NCI-H2171 treated with DMSO at 0.1 percent for 48 hours (cell line): ENCODE data around the gene INPP5E.
"Not testable (repeated sequence)": the region's sequence is repeated elsewhere in the genome, so short reads cannot be mapped to it uniquely, and the experiment has no call there.

ENCODE experiments used
- DNase-seq: peaks from one replicate; lab custom pipeline; 2025; lab: John Stamatoyannopoulos, UW

Gene INPP5E

DNA sequence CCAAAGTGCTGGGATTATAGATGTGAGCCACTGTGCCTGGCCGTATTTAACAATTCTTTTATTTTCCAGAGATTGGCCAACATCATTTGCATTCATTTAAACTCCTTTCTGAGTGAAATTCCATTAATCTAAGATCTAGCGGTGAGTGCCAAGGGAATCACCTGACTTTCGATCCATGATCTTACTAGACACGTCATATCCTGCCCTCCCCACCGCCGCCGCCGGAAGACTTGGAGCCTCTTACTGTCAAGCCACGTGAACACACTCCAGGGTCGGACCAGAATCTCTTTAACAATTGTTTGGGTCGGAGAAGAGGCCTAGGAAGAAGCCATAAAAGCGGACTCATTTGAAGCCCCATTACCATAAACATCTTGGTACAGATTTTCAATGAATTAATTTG, 12.9 kb downstream of the INPP5E start:
- no peak for DNase-seq

DNA sequence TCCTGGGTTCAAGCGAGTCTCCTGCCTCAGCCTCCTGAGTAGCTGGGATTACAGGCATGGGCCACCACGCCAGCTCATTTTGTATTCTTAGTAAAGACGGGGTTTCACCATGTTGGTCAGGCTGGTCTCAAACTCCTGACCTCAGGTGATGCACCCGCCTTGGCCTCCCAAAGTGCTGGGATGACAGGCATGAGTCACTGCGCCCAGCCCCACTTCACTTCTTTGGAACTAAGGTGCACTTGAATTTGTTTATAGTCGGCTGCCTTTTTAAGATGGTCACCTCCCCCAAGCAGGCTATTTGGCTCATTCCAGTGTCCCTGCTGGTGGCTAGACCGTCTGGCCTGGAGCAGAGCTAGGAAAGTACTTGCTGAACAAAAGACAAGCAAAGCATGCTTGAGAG, 14.3 kb downstream of the INPP5E start:
- not testable (repeated sequence) for DNase-seq

DNA sequence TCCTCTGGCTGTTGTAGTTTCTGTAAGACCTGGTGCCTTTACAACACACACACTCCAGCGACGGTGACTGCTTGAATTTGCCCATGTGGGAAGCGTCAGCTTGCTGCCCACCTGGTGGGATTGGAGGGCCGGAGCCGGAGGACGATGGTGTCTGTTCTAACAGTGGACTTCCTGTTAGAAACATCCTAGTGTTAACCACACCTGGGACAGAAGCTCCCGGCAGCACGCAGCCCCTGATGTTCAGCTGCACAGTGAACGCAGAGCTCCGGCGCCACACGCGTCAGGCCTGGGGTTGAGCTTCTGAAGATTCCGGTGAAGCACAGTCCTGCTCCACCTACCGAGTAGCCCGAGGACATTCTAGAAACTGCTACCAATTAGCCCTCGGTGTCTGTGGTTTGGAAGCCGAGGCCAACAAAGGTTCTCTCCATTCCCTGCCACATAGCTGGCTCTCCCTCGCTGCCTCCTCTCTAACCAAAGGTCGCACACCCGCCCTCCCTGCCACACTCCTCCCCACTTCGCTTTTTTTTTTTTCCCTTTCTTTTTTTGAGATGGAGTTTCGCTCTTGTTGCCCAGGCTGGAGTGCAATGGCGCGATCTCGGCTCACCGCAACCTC, 14.8 kb downstream of the INPP5E start:
- DNase-seq: no peak

DNA sequence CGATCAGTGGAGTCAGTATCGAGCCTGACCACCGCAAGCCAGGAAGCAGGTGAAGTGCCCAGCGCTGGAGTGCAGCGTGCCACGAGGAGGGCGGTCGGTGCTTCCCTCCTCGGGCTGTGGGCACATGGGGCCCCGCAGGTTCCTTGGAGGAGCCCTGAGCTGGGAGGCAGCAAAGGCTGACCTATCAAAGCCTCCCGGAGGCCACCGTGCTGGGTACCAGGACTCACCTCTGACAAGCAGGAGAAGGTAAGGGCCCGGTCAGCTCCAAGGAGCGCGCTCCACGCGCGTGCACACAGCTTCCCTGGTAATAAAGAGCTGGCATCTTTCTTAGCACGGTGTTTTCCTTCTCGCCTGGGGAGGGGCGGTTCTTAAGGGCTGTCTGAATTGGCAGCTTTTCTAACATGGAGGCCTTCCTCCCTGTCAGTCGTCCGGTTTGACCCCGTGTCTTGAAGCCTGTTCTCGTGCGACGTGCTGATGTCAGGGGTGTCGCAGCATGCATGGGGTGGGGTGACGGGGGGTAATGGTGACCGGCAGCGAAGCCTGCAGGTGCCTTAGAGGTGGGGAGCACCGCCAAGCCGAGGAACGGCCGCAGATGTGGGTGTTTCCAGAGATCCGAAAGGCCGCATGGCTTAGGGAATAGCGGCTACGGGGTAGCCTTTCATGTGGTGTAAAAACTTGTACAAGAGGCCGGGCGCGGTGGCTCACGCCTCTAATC, 16.1 kb downstream of the INPP5E start:
- no peak for DNase-seq

DNA sequence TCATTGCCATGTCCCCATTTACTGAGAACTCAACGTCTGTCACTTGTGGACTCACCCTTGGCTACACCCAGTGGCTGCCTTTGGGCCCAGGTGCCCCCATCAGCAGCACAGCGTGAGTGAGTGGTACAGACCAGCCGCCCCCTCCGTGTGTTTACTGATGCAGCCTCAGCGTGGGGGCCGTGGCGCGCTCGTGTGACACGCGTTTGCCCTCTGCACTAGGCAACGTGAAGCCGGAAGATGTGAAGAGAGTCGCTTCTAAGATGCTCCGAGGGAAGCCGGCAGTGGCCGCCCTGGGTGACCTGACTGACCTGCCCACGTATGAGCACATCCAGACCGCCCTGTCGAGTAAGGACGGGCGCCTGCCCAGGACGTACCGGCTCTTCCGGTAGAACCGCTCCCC, 16.8 kb downstream of the INPP5E start:
- DNase-seq: no peak

DNA sequence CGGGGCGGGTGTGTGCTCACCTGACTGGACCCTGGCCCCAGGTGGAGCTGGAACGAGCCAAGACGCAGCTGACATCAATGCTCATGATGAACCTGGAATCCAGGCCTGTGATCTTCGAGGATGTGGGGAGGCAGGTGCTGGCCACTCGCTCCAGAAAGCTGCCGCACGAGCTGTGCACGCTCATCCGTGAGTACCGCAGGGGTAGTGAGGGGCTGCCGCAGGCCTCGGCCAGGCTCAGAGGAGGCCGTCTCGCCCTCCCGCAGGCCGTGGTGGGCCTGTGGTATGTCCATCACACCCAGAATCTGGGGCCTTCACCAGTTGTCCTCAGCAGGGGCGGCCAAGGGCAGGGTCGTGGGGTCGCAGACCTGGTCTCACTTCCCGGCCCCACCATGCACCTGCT, 17.9 kb downstream of the INPP5E start:
- no peak for DNase-seq

DNA sequence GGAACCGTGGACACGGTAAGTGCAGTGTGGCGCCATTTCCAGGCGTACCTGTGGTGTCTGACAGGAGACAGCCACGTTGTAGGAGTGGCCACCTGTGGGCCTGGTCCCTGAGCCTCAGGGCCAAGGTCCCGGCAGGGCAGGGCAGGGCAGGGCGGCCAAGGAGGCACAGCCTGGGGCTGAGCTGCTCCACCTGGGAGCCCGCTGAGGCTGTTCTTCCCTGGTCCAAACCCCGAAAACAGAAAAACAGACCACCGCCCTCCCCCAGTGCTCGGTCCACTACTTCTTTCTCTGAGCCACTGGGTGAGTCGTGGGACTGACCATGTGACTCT, 20.6 kb downstream of the INPP5E start:
- DNase-seq: no peak

DNA sequence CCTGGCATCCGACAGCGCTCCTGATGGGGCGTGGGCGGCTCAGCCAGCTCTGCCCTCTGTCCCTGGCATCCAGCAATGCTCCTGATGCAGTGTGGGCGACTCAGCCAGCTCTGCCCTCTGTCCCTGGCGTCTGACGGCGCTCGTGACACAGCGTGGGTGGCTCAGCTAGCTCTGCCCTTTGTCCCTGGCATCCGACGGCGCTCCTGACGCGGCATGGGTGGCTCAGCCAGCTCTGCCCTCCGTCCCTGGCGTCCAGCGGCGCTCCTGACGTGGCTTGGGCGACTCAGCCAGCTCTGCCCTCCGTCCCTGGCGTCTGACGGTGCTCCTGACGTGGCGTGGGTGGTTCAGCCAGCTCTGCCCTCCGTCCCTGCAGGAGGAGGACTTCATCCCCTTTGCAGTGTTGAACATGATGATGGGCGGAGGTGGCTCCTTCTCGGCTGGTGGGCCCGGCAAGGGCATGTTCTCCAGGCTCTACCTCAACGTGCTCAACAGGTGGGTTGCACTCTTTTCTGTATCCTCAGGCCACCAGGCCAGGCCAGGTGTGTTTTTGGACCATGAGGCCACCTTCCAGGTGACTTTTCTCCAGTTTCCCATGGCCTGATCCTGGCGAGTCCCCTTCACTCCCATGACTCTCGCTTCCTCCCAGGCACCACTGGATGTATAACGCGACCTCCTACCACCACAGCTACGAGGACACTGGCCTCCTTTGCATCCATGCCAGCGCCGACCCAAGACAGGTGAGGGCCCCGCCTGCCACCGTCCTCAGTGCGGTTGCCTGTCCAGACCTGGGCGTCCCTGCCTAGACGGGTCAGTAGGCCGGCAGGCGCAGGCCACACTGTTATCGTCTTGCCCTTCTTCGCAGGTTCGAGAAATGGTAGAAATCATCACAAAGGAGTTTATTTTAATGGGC, 21.2 kb downstream of the INPP5E start:
- DNase-seq: no peak

DNA sequence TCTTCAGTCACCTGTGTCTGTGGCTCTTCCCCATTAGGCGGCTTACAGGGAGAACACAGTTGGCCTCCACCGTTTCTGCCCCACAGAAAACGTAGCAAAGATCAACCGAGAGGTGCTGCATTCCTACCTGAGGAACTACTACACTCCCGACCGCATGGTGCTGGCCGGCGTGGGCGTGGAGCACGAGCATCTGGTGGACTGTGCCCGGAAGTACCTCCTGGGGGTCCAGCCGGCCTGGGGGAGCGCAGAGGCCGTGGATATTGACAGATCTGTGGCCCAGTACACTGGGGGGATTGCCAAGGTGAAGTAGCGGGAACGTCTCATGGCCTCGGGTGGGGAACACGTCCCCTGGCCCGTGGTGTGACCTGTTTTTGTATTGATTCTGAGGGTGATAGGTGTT, 22.7 kb downstream of the INPP5E start:
- no peak for DNase-seq

DNA sequence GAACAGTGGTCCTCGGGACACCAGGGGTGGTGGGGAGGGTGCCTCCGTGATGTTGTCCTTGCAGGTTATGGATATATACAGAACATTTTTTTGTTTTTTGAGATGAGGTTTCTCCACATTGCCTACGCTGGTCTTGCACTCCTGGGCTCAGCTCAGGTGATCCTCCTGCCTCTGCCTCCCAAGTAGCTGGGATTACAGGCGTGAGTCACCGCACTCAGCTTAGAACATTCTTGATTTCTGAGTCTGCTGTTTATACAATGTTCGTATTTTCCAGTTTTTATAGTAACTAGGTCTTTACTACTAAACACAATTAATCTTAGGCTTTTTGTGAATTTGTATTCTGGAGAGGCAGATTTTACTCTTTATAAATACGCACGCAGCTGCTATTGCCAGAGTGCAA, 23.2 kb downstream of the INPP5E start:
- DNase-seq: no peak

DNA sequence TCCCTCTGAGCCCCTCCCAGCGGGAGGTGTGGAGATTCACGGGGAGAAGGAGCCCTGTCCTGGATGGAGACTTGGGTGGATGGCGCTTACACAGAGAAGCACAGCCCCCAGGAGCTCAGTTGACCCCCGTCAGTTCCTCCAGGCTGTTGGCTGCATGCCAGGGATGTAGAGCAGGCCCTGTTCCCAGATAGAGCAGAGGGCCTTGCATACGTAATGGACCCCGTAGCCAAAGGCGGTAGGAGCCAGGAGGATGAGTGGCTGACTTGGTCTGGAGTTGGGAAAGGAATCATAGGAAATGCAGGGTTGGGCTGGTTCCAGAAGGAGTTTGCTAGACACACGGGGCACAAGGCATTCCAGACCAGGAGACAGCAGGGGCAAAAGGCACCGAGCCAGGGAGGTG, 26.7 kb downstream of the INPP5E start:
- no peak for DNase-seq

DNA sequence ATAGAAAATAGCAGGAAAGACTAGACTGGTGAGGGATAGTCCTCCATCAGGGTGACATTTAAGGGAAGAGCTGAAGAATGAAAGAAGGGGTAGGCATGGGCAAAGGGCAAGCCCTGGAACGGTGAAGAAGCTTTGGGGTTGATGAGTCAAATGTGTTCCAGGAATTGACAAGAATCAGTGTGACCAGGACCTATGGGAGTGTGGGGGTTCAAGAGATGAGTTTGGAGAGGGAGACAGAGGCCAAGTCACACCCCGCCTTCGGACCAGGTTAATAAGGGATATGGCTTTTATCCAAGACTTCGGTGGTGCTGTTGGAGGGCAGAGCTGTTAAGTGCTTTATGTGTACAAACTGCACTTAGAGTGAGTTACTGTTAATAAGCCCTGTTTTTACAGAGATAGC, 28.3 kb downstream of the INPP5E start:
- no peak for DNase-seq

DNA sequence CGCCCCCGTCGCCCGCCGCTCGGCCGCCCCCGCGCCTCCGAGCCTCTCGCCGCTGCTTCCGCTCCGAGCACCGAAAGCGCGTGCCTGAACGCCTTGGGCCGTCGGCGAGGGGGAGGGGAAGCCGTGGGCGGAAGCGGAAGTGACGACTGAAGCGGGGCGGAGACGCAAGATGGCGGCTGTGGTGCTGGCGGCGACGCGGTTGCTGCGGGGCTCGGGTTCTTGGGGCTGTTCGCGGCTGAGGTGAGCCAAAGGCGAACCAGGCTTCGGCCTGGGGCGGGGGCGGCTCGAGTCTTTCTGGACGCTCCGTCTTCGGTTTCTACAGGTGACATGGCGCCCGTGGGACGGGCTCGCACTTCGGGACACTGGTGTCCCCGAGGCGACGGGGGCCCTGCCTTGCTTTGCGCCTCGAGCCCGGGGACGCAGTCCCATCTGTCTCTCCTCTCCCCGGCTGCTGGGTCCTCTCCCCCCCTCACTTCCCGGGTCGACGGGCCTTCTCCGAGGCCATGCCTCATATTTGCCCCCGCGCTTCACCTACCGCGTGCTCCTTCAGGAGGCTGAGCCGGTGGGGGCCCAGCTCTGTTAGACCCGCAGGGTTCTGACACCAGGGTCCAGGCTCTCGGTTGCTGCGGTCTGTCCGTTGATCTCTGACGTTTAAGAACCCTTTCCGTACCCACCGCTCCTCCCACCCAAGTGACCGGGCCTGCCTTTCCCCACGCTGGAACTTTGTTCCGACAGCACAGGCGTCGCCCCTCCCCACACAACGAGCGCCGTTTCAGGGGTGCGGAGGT, 29.0 kb downstream of the INPP5E start, which contains the start of the genes ENTR1 and PMPCA:
TSS of gene ENTR1 (minus strand) at position 115 of the 788 bp plus-strand sequence. CDS start 217 bp downstream, outside the sequence.
TSS of gene PMPCA (plus strand) at position 159 of the 788 bp plus-strand sequence. CDS start at position 170, 11 bp downstream.
- peak; percentile 89 for DNase-seq

DNA sequence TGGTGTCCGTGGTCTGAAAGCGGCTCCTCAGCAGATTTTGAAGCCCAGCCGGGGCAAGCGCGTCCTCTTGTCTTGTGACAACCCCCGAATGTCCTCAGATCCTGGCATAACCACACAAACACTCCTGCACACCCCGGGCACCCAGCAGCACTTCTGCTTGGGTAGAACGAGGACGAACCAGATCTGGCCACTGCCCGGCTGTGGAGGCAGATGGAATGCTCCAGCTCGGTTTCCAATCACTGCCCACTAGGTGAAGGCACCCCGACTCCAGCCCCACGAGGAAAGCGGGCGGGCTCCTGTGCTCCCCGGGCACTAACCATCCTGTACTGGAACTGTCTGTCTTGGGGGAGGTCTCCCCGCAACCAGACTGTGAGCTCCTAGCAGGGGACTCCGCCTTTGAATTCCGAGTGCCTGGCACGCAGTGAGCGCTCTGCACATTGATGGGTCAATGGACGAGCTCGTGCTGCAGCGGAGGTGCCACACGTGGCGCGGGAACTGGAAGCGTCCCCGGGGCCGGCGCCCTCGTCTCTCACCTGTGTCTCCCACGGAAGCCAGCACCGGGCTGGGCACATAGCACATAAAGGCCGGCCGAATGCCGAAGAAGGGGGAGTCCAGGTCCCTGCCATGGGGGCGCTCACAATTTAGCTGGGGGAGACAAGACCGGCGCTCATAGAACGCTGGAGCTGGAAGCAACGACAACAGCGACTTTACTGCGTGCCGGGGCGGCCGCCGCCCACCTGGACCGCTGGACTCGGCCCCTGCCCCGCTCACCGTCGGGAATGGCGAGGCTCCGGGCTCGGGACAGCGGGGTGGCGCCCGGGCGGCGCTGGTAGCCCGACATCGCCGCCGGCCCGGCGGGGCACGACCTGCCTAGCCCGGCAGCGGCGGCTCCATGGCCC, 29.8 kb downstream of the INPP5E start:
- DNase-seq: peak; percentile 22

DNA sequence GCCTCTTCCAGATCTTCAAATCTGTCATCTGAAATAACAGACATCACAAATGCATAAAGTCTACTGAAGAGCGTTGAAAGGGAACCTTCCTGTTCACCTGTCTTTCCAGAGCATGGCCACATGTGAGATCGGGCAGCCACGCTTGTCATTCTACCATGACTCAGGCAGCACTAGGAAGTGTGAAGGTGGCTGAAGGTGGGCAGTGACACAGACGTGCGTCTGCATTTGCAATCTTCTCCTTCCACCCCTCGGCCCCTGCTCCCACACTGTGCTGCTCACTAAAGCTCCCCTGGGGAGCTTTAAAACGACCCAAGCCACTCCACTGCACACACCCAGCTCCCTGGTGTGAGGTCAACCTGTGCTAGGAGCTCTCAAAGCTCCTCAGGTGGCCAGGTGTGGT, 31.7 kb downstream of the INPP5E start:
- DNase-seq: no peak

DNA sequence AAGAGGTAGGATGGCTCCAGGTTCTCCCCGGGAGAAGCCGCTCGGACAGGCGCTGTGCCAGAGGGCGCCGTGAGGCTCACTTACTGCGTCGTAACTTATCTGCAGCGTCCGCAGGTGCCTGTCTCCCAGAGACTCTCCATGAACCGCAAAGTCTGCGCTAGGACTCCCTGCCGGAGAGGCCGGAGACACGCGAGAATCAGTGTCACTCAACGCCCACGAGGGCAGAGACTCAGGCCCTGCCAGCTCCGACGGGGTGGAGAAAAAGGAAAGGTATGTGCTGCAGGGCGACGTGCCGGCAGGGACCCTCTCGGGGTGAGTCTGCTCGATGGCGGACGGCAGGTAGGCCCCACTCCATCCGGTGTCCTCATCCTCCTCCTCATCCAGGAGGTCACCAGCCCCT, 32.6 kb downstream of the INPP5E start:
- DNase-seq: not testable (repeated sequence)

DNA sequence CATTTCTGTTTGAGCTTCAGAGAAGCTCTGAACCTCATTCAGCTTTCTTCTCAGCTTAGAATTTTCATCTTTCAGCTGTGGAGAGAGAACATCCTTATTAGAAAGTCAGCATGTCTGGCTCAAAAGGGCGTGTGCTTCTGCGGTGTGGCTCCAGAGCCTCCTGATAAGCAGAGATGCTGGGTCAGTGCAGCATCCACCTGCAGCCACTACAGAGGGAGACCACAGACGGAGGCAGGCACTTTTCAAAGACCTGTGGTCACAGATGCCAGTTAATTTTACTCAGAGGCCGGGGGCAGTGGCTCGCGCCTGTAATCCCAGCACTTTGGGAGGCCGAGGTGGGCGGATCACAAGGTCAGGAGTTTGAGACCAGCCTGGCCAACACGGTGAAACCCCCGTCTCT, 33.7 kb downstream of the INPP5E start:
- DNase-seq: not testable (repeated sequence)

DNA sequence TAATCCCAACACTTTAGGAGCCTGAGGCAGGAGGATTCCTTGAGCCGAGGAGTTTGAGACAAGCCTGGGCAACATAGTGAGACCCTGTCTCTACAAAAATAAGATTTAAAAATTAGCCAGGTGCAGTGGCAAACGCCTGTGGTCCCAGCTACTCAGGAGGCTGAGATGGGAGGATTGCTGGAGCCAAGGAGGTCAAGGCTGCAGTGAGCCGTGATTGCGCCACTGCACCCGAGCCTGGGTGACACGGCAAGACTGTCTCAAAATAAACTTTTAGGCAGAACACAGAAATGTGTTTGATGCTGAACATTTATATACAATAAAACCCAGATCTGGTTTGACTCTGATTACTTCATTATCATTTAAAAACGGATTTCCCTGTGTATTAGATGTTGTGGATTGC, 34.2 kb downstream of the INPP5E start:
- DNase-seq: no peak

DNA sequence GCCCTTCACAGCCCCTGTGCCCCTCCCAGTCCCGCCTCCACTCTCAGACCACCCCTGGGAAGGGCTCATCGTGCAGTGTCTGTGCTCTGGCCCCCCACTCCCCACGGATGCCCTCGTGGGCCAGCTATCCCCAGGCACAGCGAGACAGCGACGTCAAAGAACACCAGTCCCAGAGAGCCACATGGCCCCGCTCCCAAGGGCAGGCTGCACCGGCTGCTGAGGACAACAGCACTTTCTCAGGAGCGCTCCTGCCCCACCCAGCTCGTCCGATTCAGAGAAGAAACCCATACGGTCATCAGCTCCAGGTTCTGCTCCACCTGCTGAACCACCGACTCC, 34.9 kb downstream of the INPP5E start:
- no peak for DNase-seq

DNA sequence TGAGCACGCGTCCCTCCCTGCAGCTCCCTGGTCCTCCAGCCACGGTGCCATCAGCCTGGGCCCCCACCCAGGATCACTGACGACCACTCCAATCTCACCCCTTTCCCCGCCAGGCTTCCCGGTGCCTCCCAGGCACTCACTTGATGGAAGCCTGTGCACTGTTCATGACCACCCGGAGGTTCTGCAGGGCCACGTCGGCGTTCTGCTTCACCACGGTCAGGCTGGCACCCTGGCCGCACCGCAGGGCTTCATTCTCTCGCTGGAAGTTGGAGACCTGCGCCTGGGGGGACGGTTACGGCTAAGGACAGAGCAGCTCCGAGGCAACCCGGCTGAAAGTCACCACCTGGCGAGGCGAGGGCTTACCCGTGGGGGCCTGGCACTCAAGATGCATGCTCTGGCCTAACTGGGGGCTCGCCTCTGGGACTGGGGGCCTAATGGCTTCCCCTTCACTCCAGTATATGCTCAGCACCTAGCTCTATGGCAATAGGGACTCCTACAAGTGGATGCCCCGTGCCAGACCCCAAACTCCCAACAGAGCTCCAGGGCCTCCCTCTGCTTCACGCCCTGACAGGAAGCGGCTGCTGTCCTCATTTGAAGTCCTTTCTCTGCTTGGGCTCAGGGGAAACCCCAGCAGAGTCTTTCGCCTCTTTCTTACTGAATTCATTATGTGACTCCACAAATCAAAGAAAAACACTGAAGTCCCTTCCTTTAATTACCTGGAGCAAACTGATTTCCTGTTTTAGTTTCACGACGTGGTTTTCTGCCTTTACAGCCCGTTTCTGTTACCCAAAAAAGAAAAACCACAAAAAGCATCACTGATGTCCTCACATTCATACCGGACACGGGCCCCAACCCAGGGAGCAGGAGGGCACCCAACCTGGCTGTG, 35.5 kb downstream of the INPP5E start:
- no peak for DNase-seq
